NCI-H146 treated with DMSO at 0.1 percent for 48 hours (cell line): ENCODE measurements around the gene TUBB3.

Source experiments
- DNase-seq: peaks from one replicate; lab custom pipeline; 2025; ENCODE audit not compliant: unreplicated experiment; lab: John Stamatoyannopoulos, UW

TUBB3 gene

DNA sequence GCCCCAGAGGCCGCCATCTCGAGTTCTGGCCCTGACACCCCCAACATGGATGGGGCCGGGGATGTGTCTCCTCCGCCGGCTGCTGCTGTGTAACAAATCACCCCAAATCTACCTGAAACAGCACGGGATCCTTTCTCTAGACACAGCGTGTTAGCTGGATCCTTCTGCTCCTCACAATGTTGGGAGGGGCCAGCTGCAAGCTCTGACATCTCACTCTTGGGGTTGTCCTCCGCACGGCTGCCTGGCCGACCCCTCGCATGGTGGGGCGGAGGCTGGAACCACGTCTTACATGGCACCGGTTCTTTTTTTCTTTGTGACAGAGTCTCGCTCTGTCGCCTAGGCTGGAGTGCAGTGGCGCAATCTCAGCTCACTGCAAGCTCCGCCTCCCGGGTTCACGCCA, 13.8 kb downstream of the TUBB3 start:
- no peak for DNase-seq

DNA sequence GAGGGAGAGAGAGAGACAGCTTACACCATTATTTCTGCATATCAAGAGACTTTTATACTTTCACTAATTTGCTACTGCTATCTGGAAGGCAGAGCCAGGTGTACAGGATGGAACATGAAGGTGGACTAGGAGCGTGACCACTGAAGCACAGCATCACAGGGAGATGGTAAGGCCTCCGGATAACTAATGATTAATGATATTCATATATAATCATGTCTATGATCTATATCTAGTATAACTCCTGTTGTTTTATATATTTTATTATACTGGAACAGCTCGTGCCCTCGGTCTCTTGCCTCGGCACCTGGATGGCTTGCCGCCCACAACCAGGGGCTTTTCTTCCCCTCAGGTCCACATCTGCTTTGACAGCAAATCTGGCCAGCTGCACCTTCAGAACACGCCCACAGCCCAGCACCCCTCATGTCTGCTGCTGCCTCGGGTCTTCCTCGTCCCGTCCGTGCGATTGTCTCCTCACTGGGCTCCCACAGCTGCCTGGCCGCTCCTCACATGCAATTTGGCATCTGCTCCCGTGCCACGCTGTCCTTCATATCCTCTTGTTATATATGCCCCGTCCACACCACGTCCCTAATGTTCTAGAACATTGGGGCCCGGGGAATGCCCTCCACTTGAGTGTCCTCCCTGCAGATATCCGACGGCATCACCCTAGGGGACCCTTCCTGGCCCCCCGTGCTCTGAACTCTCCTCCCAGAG, 15.2 kb downstream of the TUBB3 start:
- no peak for DNase-seq

DNA sequence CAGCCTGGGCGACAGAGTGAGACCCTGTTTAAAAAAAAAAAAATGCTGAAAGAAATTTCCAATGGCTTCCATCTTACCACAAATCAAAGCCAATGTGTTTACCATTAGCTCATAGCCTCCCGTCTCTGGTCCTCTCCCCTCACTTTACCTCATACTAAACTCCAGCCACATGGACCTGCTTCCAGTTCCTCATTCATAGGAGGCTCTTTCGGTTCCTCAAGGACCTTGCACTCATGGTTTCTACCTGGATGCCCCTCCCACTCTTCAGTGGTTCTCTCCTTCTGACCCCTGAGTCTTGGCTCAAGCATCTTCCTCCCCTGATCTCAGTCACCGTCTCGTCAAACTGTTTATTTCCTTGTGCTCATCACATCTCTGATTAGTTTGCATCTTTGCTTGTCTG, 21.6 kb downstream of the TUBB3 start:
- DNase-seq, result no peak

DNA sequence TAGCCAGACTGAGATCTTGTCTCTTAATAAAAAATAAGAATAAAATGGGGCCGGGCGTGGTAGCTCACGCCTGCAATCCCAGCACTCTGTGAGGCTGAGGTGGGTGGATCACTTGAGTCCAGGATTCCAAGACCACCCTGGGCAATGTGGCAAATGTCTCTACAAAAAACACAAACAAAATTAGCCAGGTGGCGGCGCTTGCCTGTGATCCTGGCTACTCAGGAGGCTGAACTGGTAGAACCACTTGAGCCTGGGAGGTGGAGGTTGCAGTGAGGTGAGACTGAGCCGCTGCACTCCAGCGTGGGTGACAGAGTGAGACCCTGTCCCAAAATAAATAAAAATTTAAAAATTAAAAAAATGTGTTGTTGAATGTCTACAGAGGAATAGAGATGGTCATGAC, 22.5 kb downstream of the TUBB3 start:
- DNase-seq, result no peak

DNA sequence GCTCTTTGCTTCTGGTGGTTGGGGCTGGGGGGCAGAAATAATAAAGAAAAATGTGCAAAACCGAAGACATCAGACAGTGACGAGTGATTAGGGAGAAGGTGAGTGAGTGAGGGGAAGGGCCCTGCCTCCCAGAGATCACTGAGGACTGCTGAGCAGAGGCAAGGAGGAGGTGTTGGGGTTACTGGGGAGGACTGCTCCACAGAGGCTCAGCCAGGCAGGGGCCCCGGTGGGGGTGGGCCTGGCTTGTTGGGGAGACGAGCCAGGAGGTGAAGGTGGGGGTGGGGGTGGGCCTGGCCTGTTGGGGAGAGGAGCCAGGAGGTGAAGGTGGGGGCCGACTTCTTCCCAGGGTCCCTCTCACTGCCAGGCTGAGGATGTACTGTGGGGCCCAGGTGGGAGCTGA, 23.4 kb downstream of the TUBB3 start:
- no peak for DNase-seq

DNA sequence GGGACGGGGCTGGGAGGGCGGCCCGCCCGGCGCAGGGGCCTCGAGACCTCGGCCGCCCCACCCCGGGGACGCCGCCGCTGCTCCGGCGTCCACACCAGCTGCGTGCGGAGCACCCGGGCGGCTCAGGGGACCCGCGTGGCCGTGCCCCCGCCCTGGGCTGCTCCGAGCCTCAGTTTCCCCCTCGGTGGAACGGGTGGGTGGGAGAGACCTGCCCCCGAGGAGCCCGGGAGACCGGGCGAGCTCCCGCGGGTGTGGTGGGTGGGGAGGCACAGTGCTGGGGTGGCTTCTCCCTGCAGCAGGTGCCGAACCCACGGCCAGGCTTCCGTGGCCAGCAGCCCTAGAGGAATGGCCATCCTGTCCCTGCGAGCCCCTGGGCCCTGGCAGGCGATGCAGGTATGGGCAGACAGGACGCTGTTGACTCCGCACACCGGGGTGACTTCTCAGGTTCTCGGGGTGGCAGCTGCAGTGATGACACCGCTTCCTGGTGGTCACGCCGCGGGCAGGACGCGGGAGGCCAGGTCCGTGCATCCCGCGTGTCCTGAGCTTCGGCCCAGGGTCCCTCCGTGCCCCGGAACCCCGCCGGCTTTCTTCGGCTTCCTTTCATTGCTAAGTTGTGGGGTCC, 26.1 kb downstream of the TUBB3 start:
- DNase-seq, result no peak

DNA sequence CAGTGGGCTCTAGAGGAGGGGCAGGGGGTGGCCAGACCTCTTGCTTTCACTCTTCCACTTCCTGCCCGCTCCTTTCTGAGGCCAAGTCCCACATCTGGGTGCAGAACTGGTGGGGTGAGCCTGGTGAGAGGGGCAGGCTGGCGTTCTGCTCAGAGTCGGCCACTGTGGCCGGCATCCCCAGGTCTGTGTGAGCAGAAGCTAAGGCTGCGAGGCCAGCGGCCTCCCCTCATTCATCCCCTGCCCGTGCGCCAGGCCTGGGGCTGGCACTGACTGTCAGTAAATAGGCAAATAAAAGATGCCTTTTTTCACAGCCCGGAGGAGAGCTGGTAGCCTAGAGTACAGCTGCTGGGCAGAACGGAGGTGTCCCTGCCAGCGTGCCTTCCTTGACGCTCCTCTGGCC, 26.6 kb downstream of the TUBB3 start:
- no peak for DNase-seq

DNA sequence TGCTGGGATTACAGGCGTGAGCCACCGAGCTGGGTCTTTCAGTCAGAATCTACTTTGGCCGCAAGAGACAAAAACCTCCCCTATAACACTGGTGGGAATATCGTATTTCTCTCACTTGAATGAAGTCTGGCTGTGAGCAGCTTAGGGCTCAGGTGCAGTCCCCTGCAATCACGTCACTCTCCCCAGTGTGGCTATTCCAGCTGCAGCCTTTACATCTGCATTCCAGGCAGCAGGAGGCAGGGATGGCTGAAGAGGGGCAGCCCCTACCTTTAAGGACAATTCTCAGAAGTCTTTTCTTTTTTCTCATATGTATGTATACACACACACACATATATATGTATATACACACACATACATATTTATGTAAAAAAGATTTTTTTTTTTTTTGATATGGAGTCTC, 28.4 kb downstream of the TUBB3 start:
- no peak for DNase-seq

DNA sequence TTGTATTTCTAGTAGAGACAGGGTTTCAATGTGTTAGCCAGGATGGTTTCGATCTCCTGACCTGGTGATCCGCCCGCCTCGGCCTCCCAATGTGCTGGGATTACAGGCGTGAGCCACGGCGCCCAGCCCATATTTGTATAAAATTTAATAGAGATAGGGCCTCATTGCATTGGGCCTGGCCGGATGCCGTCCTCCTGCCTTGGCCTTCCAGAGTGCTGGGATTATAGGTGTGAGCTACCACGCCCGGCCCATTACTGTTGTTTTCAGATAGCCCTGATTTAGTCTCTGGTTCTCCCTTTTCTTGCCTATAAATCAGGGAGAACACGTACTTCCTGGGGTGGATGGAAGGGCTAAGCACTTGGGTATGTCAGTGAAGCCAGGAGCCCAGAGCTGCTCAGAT, 28.9 kb downstream of the TUBB3 start:
- DNase-seq, result no peak

DNA sequence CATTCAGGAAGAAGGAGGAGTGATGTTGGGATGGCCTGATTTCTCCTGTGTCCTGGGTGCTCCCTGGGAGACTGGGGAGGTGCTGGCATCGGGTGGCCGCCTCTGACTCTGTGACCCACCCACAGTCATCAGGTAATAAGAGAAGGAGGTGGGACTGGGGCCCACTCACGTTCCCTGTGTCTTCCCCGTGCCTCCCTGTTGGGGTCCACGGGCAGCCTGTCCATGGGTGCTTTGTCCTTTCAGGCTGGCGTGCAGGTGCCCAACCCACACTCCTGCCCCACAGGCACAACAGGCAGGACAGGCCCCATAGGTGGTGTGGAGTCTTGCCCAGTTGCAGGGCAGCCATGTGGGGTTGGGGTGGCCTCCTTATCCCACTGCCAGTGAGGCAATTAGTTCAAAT, 29.4 kb downstream of the TUBB3 start:
- DNase-seq, result no peak

DNA sequence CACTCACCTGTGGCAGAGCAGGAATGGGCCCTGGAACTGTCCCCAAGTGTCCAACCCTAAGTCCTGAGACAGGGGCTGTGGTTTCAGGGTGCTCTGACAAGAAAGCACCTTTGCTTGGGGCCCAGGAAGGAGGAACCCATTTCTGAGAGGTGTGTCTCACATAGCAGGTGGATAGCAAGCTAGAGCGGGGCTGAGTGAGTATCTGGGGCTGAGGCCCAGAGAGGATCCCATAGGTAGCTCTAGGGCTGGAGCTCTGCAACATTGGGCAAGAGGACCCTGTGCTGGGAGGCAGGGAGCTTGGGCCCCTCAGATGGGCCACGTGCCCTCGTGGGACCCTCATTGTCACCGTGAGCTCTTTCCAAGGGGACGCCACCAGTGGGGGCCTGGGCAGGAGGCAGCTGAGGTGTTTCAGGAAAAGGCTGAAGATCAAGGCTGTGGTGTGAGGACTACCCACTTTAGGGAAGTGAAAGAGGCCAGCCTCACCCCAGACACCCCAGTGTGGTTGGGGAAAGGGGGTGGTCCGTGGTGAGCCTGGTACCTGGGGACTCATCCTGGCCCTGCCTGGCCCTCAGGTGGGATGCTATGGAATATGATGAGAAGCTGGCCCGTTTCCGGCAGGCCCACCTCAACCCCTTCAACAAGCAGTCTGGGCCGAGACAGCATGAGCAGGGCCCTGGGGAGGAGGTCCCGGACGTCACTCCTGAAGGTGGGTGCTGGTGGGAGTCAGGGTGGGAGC, 30.7 kb downstream of the TUBB3 start:
- no peak for DNase-seq

DNA sequence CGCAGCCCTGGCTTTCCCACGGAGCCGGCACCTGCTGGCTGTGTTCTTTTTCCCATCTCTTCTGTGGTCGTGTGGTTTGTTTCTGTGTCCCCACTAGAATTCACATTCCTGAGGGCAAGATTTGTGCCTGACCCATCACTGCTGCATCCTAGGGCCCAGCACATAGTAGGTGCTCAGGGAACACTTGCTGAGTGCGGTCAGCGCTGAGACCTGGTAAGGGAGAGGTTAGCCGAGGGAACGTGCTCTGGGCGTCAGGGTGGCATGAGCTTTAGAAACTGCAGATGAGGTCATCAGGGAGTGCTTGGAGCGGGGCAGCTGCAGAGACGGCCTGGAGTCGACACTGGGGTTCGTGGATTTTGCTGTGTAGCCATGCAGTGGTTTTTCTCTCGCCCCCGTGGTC, 31.3 kb downstream of the TUBB3 start:
- DNase-seq, result no peak

DNA sequence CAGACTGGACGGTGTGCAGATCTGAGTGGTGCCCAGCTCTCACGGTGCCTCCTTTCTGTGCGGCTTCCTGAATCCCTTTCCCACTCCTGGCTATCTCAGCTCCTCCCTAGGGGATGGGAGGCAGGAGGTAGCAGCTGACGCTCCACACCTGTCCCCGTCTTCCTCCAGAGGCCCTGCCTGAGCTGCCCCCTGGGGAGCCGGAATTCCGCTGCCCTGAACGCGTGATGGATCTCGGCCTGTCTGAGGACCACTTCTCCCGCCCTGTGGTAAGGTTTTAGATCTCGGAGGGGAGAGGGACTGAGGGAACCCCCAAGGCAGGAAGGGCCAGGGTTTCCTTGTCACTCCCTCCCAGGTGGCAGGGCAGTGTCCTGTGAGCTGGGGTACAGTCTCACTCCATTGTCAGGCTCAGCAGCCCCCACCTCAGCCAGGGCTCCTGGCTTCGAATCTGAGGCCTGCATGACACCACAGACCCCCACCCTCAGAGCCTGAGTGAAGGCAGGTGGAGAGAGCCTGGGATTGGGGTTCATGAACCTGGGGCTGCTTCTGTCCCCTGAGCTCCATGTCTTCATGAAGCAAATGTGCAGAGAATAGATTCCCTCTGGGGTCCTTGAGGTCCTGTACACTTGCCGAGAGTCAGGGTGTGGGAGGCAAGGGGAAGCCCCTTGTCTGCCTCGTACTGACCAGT, 32.0 kb downstream of the TUBB3 start:
- DNase-seq, result no peak

DNA sequence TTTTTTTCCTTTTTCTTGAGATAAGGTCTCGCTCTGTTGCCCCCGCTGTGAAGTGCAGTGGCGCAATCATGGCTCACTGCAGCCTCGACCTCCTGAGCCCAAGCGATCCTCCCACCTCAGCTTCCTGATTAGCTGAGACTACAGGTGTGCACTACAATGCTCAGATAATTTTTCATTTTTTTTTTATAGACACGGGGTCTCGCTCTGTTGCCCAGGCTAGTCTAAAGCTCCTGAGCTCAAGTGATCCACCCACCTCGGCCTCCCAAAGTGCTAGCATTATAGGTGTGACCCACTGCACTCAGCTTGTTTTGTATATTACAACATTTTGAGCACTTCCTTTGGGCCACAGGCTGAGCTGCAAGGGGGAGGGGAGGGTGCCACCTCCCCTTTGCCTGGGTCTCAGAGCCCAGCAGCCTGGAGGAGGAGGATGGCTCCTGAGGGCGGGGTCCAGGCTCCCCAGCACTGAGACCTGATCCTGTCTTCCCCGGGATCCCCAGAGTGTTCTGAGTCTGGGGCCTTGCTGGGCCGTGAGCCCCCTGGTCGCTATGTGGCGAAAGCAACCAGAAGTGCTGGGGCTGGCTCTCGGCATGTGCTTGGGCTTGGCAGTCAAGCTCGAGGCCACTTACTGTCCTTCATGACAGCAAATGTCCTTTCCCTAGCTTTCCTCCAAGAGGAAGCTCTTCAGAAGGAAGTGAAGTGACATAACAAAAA, 33.5 kb downstream of the TUBB3 start:
- DNase-seq, result no peak

DNA sequence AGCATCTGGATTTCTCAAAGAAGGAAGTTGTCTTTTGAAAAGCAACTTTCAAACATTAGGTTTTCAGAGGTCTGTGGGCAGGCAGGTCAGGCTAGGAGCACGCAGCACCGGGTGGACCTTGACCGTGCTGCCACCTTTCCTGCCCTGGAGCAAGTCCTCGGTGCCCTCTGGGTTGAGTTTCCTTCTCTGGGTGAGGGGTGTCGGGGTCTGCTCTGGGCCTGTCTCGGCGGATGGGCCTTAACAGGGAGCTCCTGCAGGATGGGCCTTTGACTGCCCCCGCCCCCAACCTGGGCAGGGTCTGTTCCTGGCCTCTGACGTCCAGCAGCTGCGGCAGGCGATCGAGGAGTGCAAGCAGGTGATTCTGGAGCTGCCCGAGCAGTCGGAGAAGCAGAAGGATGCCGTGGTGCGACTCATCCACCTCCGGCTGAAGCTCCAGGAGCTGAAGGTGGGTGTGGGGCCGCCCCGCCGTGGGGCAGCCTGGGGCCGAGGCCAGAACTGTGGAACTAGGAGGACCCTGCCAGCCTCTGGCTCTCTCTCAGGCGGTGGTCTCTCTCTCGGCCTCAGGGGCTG, 34.2 kb downstream of the TUBB3 start:
- DNase-seq, result no peak

DNA sequence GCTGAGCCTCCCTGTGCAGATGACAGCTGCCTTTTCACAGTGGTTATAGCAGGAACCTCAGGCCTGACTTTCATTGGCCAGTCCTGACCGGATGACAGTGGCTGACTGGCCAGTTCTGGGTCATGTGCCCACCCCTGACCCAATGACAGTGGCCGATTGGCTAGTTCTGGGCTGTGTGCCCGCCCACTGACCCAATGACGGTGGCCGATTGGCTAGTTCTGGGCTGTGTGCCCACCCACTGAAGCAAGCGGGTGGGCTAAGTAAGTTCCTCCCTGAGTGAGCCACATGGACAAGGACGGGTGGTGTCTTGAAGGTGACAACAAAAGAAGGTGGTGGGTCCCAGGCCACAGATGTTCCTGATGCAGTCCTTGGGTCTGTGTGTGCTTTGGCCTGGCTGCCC, 34.9 kb downstream of the TUBB3 start:
- DNase-seq, result no peak

DNA sequence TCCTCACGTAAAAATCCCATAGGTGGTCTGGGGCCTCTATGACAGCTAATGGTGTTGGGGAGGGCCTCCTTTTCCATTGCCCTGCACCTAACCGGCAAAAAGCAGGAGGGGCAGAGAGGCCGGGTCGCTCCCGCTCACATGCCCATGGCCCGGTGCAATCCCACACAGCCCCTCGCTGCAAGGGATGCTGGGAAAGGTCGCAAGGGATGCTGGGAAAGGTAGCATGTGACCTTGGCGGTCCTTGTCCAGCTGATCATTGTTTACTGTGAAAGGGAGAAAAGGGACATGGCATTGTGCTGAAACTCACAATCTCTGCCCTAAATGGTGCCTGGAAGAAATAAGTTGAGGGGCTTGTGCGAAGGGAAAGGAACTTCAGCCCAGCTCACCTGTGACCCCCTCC, 35.5 kb downstream of the TUBB3 start:
- DNase-seq, result no peak

DNA sequence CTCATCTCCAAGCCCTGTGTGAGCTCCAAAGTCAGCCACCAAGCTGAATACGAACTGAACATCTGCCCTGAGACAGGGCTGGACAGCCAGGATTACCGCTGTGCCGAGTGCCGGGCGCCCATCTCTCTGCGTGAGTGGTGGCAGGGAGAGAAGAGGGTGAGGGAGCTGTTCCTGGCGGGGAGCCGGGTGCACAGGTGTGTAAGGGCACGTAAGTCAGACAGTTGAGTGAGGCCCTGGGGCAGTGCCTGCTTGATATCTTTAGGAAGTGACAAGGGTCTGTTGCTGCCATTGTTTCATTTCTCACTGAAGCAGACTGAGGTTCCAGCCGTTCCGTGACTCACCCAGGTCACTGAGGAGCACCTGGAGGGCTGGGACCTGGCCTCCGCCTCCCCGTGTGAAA, 37.8 kb downstream of the TUBB3 start:
- no peak for DNase-seq

DNA sequence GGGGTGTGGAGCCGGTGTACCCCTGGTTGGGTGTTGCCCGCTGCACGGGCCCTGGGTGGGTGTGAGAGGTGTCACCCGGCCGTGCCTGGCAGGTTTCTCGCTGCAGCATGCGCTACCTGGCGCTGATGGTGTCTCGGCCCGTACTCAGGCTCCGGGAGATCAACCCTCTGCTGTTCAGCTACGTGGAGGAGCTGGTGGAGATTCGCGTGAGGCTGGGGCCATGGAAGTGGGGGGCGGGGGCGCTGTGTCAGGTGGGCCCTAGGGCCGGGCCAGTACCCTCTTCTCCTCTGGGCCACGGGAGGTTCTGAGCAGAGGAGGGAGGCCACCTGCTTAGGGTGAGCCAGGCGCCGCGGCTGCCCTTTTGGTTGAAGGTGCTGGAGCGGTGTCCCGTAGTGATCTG, 38.8 kb downstream of the TUBB3 start:
- no peak for DNase-seq

DNA sequence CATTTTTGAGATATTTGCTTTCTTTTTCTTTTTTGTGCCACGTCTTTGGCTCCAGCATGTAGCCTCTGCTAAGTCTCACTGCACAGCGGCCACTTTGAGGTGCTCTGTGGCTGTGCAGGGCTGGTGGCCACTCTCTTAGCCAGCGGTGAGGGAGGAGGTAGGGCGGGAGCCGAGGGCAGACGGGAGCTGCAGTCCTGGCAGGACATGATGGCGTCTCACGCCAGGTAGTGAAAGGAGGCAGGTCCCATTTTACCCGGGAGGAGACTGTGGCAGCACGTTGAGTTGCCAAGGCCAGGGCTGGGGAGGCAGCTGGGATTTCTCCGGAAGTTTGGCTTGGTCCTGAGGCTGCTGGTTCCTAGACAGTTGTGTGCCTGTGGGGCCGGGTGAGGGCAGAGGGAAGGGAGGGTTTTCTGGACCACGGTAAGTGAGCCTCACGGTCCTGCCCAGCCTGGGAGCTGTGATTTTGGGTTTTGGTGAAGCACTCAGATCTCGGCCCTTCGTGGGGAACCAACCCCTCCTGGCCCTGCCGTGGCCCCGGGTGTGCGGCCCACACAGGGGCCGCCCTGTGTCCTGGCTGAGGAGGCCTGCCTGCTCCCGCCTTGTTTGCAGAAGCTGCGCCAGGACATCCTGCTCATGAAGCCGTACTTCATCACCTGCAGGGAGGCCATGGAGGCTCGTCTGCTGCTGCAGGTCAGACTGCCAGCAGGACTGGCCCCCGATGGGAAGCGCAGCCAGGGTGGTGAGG, 39.8 kb downstream of the TUBB3 start:
- DNase-seq, result no peak
